Measurements from ENCODE around the gene SET.

The SET gene

DNA sequence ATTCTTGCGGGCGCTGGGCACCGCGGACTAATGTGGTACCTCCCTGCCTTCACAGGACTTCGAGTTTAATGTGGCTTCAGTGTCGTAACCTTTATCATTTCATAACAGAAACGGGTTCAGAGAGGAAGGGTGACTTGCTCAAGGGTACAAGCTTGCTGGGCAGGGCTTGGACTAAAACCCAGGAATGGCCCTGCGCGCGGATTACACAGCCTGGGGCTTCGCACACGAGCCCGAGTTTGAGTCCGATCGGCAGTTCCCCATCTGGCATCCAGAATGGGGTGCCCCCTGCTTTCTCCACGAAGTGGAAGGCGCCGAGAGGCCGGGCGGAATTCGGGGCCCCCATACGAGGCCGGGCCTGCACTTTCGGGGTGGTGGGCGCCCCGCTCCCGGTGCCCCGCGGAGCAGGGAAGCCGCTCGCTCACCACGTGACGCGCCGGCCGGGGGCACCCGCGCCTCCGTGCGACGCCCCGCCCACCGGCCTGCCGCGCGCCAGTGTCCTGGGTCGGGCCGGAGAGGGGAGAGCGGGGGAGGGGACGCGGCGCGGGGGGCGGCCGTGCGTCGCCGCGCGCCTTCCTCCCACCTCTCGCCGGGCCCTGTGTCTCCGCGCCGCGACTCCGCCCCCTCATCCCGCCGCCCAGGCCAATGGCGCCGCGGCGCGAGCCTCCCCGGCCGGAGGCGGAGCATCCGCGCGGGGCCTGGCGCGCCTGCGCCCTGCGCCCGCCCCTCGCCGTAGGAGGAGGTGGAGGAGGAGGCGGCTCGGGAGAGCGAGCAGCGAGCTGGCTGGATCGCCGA is at the start of gene SET:
TSS of gene SET (plus strand) at position 722 of the 792 bp plus-strand sequence. CDS start 361 bp downstream, outside the sequence.
- peak; percentile 88 for DNase-seq

- DNase-seq: no peak
Measured at GRCh38 chr9:128640603-128641002, 48.4 kb upstream of the SET start.

- no peak for DNase-seq
Measured at GRCh38 chr9:128642675-128643245, 46.3 kb upstream of the SET start.

- DNase-seq: no peak
Measured at GRCh38 chr9:128643519-128644300, 45.3 kb upstream of the SET start.

DNA sequence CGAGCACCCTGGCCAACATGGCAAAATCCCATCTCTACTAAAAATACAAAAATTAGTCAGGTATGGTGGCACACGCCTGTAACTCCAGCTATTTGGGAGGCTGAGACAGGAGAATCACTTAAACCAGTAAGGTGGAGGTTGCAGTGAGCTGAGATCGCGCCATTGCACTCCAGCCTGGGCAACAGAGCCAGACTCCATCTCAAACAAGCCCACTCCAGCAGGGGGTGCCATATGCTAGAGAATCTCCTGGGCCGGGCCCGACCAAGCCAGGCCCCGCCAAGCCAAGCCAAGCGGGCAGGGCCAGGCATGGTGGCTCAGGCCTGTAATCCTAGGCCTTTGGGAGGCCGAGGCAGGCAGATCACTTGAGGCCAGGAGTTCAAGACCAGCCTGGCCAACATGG is 40.8 kb upstream of the SET start:
- peak; percentile 32 for DNase-seq

DNA sequence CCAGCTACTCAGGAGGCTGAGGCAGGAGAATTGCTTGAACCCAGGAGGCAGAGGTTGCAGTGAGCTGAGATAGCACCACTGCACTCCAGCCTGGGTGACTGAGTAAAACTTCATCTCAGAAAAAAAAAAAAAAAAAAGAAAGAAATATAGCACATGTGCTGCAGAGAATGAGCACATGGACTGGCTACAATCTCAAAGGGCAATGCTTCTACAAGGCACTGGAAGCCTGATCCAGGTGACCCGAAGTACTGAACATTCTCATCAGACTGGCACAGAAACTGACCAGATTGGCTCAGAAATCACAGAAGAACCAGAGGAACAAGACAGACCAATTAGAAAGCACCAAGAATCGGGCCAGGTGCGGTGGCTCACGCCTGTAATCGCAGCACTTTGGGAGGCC is 37.2 kb upstream of the SET start:
- no peak for DNase-seq

DNA sequence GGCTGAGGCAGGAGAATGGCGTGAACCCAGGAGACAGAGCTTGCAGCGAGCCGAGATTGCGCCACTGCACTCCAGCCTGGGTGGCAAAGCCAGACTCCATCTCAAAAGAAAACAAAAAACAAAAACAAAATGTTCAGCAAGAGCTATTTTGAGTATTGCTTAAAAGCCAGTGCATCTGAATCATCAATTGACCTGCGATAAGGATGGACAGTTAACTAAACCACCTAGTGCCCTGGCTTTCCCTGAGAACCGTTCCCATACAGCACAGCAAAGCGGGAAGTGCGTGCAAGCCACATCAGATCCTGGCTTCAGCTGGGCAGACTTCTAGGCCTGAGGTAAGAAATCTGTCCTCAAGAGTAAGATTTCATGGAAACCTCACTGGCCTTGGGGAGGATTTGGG is 35.1 kb upstream of the SET start:
- no peak for DNase-seq

GRCh38 chr9:128654481-128654880 is 34.5 kb upstream of the SET start:
- no peak for DNase-seq

GRCh38 chr9:128656416-128657343 is 32.3 kb upstream of the SET start, which contains the start of gene DYNC2I2:
Gene DYNC2I2, minus strand, starts transcription at chr9:128656847. Its CDS starts 121 bp downstream, at chr9:128656726.
- peak; percentile 86 for DNase-seq

GRCh38 chr9:128657344-128657704 is 31.7 kb upstream of the SET start:
- no peak for DNase-seq

GRCh38 chr9:128657796-128658195 is 31.2 kb upstream of the SET start:
- no peak for DNase-seq

DNA sequence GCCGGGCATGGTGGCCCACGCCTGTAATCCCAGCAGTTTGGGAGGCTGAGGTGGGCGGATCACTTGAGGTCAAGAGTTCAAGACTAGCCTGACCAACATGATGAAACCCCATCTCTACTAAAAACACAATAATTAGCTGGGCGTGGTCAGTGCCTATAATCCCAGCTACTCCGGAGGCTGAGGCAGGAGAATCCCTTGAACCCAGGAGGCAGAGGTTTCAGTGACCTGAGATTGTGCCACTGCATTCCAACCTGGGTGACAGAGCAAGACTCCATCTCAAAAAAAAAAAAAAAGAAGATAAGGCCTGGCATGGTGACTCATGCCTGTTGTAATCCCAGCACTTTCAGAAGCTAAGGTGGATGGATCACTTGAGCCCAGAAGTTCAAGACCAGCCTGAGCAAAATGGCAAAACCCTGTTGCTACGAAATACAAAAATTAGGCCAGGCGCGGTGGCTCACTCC is 22.5 kb upstream of the SET start:
- DNase-seq: peak; percentile 53

DNA sequence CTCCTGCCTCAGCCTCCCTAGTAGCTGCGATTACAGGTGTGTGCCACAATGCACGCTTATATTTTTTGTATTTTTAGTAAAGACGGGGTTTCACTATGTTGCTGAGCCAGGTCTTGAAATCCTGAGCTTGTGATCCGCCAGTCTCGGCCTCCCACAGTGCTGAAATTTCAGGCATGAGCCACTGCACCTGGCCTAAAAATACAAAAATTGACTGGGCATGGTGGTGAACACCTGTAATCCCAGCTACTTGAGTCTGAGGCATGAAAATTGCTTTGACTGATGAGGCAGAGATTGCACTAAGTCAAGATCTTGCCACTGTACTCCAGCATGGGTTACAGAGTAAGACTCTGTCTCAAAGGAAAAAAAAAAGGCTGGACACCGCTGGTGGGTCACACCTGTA is 19.2 kb upstream of the SET start:
- DNase-seq: no peak

DNA sequence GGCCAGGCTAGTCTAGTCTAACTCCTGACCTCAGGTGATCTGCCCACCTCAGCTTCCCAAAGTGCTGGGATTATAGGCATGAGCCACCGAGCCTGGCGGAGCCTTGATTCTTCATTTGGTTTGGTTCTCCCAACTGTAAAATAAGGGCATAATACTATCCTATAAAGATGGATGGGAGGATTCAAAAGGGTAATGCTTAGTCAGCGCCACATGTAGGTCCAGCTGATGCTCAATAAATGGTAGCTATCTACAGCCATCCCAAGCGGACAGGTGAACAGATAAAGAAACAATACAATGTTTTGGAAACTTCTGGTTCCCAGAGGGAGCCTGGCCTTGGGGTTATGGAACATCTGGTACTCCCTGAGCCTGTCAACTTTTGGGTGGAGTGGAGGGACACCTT is 13.6 kb upstream of the SET start:
- DNase-seq: no peak

- no peak for DNase-seq
Measured at GRCh38 chr9:128677794-128678193, 11.2 kb upstream of the SET start.

DNA sequence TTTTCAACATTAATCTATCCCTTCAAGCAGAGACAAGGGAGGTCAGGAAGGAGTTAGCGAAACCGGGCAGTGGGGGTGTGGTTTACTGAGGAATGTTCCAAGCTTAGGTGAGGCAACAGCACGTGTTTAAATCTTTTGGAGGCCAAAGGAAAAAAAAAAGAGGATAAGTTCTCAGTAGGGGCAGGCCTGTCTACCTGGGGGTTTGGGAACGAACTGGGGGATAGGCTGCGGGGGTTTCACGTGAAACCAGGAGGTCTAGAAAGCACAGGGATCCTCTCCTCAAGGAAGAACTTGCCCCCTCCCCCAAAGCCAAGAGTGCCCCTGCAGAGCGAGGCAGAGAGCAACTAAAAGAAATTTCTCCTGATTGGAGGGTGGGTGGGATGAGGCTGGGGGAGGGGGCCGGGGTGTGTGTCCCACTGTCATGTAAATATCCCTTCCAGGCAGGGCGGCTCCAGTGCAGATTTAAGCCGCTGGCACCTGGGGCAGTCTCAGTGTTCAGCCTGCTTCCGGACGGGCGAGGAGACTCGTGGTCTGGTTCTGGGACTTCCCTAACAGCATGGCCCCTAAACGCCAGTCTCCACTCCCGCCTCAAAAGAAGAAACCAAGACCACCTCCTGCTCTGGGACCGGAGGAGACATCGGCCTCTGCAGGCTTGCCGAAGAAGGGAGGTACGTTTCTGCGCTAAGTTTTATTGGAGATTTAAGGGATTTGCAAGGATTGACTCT is 5.5 kb upstream of the SET start:
- peak; percentile 87 for DNase-seq

GRCh38 chr9:128684065-128684324 is 5.0 kb upstream of the SET start:
- DNase-seq: no peak

DNA sequence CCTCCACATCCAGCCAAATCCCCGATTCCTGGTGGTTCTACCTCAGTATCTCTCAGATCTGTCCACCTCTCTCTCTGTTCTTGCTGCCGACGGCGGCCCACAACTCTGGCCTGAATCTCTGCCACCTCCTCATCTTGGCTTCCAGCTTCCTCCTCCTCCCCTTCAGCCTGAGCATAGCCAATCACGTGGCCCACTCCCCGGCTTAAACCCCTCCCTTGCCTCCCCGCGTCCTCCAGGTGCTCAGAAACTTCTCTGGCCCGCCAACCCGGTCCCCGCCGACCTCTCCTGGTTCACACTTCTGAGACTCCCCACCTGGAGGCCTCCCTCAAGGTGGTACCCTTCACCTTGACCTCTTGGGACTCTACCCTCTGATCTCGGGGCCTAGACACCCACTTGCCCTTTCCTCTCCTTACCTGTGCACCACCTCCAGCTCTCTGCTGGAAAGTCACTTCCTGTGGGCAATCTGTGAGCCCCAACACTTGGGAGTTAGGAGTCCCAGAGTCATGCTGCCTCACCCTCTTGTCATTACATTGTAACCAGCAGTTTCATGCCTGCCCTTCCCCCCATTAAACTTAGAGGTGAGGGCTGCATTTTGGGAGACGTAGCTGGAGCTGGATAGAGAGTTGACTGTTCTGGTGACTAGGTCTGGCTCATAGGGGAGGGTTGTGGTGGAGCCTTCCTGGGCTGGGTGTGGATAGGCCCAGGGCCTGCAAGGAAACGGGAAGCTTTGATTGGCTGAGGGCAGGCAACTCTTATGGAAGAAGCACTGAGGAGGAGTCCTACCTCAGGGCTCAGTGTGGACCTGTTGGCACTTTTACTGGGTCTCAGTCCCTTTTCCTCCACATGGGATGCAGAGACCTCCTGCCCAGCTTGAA is 4.5 kb upstream of the SET start:
- peak; percentile 88 for DNase-seq

- no peak for DNase-seq
Measured at GRCh38 chr9:128685636-128686489, 3.2 kb upstream of the SET start.

GRCh38 chr9:128687453-128687852 is 1.6 kb upstream of the SET start:
- no peak for DNase-seq
